HG03060 (cell line): ENCODE measurements around the gene RWDD4.
"Not testable (repeated sequence)": the region's sequence is repeated elsewhere in the genome, so short reads cannot be mapped to it uniquely, and the experiment has no call there.

Source experiments
- ATAC-seq: cut with Tn5 transposase; IDR thresholded peaks from one replicate; pipeline ENCODE4 v1.9.1; 2021; ENCODE audit warnings: low read depth, moderate number of reproducible peaks; ENCODE audit not compliant: unreplicated experiment

The RWDD4 gene

GRCh38 chr4:183636923-183637322 lies 22.1 kb downstream of the RWDD4 start:
- no peak for ATAC-seq

GRCh38 chr4:183636503-183636902 lies 22.5 kb downstream of the RWDD4 start:
- no peak for ATAC-seq

DNA sequence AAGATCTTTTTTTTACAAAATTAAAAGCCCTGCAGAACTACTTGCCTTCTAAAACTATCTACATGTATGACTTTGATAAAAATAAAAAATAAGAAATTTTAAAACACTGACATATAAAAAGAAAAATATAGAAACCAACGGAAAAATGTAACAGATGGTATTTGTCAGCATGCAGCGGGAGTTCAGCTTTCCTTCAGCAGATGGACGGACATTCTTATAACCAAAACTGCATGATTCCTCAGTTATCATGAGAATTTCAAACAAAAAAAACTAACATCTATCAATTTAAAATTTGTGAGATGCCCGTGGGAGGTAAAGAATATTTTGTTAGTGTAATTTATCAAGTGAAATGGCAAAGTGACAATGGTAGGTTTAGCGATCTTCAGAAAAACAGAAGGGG lies 23.2 kb downstream of the RWDD4 start:
- ATAC-seq, result no peak

DNA sequence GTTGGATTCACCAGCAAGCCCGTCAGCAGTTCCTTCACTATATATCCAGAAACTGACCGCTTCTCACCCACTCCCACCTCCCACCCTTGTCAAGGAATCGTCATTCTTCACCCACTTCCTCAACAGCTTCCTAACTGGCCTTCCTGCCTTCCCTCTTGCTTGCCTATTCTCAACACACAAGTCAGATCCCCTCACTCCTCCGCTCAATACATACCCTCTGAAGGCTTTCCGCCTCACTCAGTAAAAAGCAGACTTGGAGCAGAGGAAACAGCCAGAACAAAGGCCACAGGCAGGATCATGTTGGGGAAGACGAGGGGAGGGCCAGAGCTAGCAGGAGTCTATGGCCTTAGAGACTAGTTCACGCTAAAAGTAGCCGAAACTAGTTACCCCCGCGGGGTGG lies 23.7 kb downstream of the RWDD4 start:
- ATAC-seq, result no peak

- no peak for ATAC-seq
Measured at GRCh38 chr4:183633476-183634400, 25.2 kb downstream of the RWDD4 start.

- ATAC-seq, result no peak
Measured at GRCh38 chr4:183632689-183633088, 26.3 kb downstream of the RWDD4 start.

DNA sequence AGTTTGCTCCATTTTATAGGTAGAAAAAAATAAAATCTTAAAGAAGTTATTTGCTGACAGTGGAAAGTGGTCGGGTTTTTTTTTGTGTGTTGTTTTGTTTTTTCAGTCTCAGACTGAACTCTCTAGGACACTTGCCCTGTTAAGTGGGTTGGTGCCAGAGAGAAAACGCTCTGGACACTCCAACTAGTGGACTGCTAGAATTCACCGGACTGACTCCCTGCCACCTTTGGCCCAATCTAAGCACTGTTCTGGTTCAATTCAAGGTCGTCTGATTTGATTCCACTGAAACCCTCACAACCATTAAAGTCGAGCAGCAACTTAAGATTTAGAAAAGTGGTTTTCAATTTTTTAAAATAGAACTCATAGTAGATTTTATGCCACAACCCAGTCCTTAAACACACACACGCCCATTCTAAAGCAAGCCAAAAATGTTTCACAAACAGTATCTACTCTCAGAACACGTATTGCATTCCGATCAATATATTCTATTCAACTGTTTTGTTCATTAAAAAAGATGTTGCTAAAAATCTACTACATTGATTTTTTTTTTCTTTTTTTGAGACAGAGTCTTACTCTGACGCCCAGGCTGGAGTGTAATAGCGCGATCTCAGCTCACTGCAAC lies 27.3 kb downstream of the RWDD4 start:
- no peak for ATAC-seq

DNA sequence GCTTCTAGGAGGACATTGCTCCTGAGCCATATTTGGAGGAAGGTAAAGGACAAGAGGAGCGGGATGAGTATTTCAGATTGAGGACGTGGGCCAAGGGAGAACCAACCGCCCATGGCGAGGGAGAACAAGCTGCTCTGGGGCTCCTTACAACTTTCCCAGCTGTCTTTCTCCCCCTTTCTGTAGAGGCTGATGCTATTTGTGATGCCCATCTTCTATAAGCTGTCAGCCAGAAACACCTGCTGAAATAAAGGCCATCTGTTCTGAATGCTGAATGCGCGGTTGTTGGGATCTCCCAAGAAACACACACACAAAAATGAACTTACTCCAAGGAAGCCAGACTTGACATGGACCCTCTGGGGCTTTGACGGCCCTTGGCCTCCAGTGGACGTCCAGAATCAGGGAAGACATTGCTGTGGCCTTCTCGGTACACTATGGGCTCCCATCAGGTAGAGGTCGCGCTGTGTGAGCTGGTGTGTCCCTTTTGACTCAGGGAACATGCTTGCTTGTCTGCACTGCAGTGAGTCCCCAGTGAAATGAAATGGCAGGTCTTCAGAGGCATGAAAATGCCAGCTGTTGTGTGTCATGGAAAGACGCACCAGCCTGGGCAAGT lies 30.9 kb downstream of the RWDD4 start:
- ATAC-seq, result no peak

DNA sequence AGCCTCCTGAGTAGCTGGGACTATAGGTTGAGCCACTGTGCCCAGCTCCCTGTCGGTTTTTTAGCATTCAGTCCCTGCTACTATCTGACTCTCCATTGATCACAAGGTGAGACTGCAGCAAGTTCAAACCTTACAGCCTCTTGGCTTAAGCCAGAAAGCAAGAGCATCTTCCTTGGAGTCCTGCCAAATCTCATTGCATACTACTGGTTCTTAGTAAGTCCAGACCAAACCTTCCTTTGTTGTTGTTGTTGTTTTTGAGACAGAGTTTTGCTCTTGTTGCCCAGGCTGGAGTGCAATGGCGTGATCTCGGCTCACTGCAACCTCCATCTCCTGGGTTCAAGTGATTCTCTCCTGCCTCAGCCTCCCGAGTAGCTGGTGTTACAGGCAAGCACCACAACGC lies 31.7 kb downstream of the RWDD4 start:
- not testable (repeated sequence) for ATAC-seq

- no peak for ATAC-seq
Measured at GRCh38 chr4:183626168-183626567, 32.8 kb downstream of the RWDD4 start.

- ATAC-seq, result no peak
Measured at GRCh38 chr4:183624548-183624947, 34.4 kb downstream of the RWDD4 start.

- no peak for ATAC-seq
Measured at GRCh38 chr4:183621875-183622274, 37.1 kb downstream of the RWDD4 start.

DNA sequence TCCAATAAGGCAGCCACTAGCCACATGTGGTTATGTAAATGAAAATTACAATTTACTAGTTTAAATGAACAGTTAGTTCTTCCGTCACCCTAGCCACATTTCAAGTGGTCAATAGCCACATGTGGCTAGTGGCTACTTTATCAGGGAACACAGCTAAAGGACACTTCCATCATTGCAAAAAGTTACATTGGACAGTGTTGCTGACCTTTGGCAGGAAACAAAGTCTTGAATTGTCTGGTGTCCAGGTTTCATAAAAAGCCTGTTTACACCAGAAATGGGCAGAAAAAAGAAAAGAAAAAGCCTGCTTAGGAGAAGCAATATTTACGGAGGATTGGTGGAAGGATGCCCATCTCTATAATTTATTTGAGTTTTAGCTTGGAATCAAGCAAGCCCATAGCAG lies 38.6 kb downstream of the RWDD4 start:
- ATAC-seq, result no peak

GRCh38 chr4:183618681-183619080 lies 40.3 kb downstream of the RWDD4 start:
- ATAC-seq, result no peak

DNA sequence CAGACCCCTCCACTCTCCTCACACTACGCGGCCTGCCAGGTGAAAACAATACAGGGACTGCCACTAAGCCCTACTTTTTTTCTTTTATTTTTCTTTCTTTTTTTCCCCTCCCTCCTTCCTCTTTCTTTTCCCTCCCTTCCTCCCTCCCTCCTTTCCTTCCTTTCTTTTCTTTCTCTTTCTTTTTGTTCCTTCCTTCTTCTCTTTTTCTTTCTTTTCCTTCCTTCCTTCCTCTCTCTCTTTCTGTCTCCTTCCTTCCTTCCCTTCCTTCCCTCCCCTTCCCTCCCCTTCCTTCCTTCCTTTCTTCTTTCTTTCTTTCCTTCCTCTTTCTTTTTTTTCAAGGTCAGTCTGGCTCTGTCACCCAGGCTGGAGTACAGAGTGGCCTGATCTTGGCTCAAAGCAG lies 41.9 kb downstream of the RWDD4 start:
- no peak for ATAC-seq

- ATAC-seq, result no peak
Measured at GRCh38 chr4:183612329-183613250, 46.4 kb downstream of the RWDD4 start.

DNA sequence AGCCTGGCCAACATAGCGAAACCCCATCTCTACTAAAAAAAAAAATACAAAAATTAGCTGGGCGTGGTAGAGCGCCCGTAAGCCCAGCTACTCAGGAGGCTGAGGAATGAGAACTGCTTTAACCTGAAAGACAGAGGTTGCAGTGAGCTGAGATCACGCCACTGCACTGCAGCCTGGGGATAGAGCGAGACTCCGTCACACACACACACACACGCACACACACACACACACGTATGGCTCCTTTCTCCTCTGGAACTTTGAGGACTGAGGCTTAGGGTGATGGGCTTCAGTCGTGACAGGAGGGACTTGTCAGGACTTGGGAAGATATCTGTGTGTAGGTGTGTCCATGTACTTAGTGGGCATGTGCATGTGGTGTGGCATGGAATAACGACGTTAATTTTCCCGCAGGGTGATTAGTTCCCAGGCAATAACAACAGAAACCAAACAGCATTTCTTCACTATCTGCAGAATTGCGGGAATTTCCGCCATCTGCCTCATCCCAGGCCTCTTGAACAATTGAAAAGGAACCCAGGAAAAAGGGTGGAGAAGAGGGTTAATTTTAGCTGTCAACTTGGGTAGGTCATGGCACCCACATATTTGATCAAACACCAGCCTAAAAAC lies 47.7 kb downstream of the RWDD4 start:
- ATAC-seq, result no peak

GRCh38 chr4:183610613-183611012 lies 48.4 kb downstream of the RWDD4 start:
- ATAC-seq, result no peak

DNA sequence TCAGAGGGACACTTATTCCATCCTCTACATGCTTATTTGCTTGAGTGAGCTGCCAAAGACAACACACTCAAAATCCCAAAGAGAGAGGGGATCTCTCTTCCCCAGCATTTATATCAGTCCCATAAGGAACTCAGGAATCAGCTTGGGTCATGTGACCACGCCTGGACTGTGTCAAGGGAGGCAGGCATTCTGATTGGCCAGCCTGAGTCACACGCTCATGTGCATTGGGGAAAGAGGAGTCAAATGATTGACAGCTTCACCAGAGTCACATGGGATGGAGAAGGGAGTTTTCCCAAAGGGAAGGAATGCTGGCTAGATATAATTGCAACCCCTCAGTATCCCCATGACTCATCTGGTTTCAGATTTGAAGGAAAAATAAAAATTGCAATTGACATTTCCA lies 49.0 kb downstream of the RWDD4 start:
- ATAC-seq, result no peak

- no peak for ATAC-seq
Measured at GRCh38 chr4:183609151-183609550, 49.8 kb downstream of the RWDD4 start.
